Measurements from ENCODE around the gene CEP120. TPM values are rescaled to one million over a fixed set of nuclear protein-coding genes. Genes with fewer than 3 reads are reported as not detected.

CEP120 gene
- total and polyA plus RNA-seq, 8 donors = 4.0 to 12.7 (median 9.4) TPM

DNA sequence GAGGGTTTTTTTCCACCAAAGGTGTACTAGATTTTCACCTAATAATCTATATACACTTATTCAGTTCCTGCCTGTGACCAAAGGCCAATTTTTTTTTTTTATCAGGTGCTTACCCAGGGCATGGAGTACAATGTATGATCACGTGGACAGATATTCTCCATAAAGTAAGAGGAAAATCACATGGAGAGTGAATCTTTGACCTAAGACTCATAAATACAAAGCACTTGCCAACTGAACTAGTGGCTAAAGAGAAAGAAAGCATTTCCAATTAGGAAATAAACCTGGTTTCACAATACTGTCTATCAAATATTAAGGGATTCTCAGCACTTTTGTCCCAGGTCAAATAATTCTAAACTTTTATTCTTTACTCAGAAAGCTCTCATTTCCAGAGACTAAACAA is 33.0 kb upstream of the CEP120 start:
- ATAC-seq = no peak
- intact Hi-C loops (cut with DNase I) = no loop called here
- no peaks in the 10 kb centered on the region for H3K9me3 ChIP-seq
- 75 to 79% methylated on average over 1 of the region's 1 CpG for WGBS, 2 donors
- no peak for DNase-seq
- FAIRE-seq = no peak
- H3K27ac ChIP-seq = no peak overlapping the region
- no peaks in the 10 kb centered on the region for H3K36me3 ChIP-seq
- TF ChIP-seq, protein P1, sequence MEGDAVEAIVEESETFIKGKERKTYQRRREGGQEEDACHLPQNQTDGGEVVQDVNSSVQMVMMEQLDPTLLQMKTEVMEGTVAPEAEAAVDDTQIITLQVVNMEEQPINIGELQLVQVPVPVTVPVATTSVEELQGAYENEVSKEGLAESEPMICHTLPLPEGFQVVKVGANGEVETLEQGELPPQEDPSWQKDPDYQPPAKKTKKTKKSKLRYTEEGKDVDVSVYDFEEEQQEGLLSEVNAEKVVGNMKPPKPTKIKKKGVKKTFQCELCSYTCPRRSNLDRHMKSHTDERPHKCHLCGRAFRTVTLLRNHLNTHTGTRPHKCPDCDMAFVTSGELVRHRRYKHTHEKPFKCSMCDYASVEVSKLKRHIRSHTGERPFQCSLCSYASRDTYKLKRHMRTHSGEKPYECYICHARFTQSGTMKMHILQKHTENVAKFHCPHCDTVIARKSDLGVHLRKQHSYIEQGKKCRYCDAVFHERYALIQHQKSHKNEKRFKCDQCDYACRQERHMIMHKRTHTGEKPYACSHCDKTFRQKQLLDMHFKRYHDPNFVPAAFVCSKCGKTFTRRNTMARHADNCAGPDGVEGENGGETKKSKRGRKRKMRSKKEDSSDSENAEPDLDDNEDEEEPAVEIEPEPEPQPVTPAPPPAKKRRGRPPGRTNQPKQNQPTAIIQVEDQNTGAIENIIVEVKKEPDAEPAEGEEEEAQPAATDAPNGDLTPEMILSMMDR (IDR thresholded peaks at IDR 0.05) = no peak
- H3K4me1 ChIP-seq = peaks cover 5 to 11% (median 5%) of the 10 kb centered on the region in 3 donors
- no peaks in the 10 kb centered on the region for H3K27me3 ChIP-seq
- H3K4me3 ChIP-seq = no peak overlapping the region

DNA sequence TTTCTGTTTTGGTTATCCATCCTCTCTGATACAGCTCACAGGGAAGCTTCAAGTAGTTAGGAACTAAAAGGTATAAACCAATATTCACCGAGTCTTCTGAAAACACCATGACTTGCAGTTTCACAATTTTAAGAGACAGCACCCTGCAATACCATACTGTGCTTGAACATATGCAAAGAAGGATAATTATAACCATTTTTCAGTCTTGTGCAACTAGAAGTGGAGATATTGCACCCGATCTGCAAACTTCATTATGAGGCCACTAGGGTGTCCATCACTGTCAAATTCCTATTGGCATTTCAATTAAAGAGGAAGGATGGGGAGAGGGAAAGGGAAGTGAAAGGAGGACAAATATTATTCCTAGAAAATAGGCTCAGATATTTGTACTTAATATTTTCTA is 32.4 kb upstream of the CEP120 start:
- Histone ChIP-seq H3K4me3 (no peak overlapping the region), H3K4me1 (peaks cover 4 to 6% (median 5%) of the 10 kb centered on the region in 3 donors), H3K36me3 (no peaks in the 10 kb centered on the region), H3K27me3 (no peaks in the 10 kb centered on the region), H3K9me3 (no peaks in the 10 kb centered on the region), H3K27ac (no peak overlapping the region)
- intact Hi-C loops (cut with DNase I) = no loop called here
- TF ChIP-seq, protein P1 (IDR thresholded peaks at IDR 0.05) = no peak
- DNase-seq (no peak), FAIRE-seq (no peak), ATAC-seq (no peak)
- WGBS, 2 donors = 80 to 87% methylated on average over 2 of the region's 2 CpGs

DNA sequence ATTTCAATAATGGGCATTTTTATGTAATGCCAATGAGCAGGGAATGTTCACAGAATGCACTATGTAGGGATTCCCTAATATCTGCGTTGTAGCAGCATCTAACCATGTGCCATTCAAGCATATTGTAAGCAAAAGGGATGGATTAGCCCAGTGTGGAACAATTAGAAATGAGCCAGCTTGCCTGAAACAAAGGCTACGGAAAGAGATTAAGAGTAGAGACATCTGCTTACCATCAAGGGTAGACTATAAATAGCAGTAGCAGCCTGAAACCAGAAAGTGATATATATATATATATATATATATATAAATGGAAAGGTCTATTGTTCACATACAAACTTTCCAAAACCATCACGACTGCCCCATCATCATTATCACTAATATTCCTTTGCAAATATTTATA is 31.9 kb upstream of the CEP120 start:
- peaks cover 0 to under 1% (median under 1%) of the 10 kb centered on the region in 3 donors for H3K4me1 ChIP-seq
- intact Hi-C loops (cut with DNase I) = no loop called here
- WGBS, 2 donors = 53 to 67% methylated on average over 3 of the region's 3 CpGs
- no peaks in the 10 kb centered on the region for H3K36me3 ChIP-seq
- no peaks in the 10 kb centered on the region for H3K27me3 ChIP-seq
- no peak overlapping the region for H3K4me3 ChIP-seq
- no peak for FAIRE-seq
- no peak for ATAC-seq
- TF ChIP-seq, protein P1 (IDR thresholded peaks at IDR 0.05) = no peak
- DNase-seq = no peak
- H3K9me3 ChIP-seq = no peaks in the 10 kb centered on the region
- no peak overlapping the region for H3K27ac ChIP-seq

DNA sequence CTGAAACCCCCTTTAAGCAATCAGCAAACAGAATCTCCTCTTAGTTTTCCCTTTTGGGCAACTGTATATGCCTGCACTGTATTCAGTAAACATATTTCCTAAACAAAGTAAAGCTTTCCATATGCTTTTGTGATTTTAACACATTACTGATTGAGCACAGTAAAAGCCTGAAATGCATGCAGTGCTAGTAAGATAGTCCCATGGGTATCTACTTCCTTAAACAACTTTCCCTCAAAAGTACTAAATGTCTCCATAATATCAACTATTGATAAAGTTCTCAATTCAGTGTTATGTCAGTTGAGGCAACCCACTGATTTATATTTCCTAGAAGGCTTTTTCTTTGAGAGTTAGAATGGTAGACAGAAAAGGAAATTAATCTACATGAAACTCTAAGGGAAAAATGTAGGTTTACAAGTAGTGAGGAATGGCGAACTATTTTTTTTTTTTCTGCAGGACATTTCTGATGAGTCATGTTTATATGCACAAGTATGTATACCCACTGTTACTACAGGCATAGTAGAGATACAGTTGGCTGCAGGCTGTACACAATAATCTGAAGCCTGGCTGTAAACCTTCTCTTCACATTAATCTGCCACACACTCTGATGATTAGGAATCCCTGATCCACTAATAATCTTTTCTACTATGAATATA is 31.2 kb upstream of the CEP120 start:
- H3K36me3 ChIP-seq = no peaks in the 10 kb centered on the region
- no peak overlapping the region for H3K4me3 ChIP-seq
- FAIRE-seq = no peak
- no peaks in the 10 kb centered on the region for H3K27me3 ChIP-seq
- TF ChIP-seq, protein P1 (IDR thresholded peaks at IDR 0.05) = no peak
- no peak for ATAC-seq
- no peak for DNase-seq
- no peaks in the 10 kb centered on the region for H3K4me1 ChIP-seq
- WGBS, 2 donors = 72 to 79% methylated on average over 1 of the region's 1 CpG
- no peaks in the 10 kb centered on the region for H3K9me3 ChIP-seq
- no peak overlapping the region for H3K27ac ChIP-seq
- intact Hi-C loops (cut with DNase I) = no loop called here

DNA sequence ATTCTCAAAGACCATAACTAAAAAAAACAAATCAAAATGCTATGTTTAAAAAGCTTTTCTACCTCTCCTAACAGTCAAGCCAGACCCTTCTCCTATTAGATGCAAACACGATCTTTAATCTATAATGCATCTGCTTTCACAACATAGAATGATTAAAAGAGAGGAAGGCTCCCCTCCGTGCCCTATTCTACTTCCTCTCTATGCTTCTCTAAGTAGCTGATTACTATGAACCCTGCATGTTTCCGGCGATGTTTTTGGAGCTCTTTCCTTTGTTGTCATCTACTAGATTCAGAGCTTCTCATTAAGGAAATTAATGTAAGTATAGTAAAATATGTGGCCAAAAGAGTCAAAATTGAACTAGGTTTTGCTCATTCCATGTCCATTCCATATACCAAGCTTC is 29.2 kb upstream of the CEP120 start:
- 85% methylated on average over 4 of the region's 4 CpGs for WGBS, 2 donors
- no peak overlapping the region for H3K27ac ChIP-seq
- H3K4me3 ChIP-seq = no peak overlapping the region
- TF ChIP-seq, protein P1 (IDR thresholded peaks at IDR 0.05) = no peak
- no peak for FAIRE-seq
- H3K36me3 ChIP-seq = no peaks in the 10 kb centered on the region
- intact Hi-C loops (cut with DNase I) = no loop called here
- no peak for ATAC-seq
- H3K4me1 ChIP-seq = no peaks in the 10 kb centered on the region
- H3K27me3 ChIP-seq = no peaks in the 10 kb centered on the region
- no peak for DNase-seq
- H3K9me3 ChIP-seq = no peaks in the 10 kb centered on the region
